GM13977 (cell line): Measurements from ENCODE around the gene BCORL1.

Experiments used
- DNase-seq: peaks from one replicate; pipeline ENCODE4 v3.0.0; 2012; ENCODE audit warnings: low spot score
- CTCF ChIP-seq: IDR thresholded peaks from 2 replicates; pipeline ENCODE4 v1.5.1; 2012; ENCODE audit warnings: mild to moderate bottlenecking, control low read depth; ENCODE audit not compliant: insufficient read depth; ENCODE audit errors: extremely low read depth, missing control alignments
- in situ Hi-C: fragments of 300-500 bp; cut with MboI; formaldehyde crosslinking; loops from one replicate; pipeline ENCODE4 v1.12.0; 2022; ENCODE audit warnings: low sequenced_read_pairs, low pct_unique_long_range_greater_than_20kb, mixed read lengths, inconsistent platforms; ENCODE audit not compliant: unreplicated experiment

Gene BCORL1

GRCh38 chrX:130058652-130059051 is 76.2 kb downstream of the BCORL1 start:
- DNase-seq, result no peak
- in situ Hi-C loops, result loop anchor here (25.0 kb wide), 1 partner anchor 446 kb away; no protein-coding TSS in a partner anchor

GRCh38 chrX:130060122-130061069 is 78.0 kb downstream of the BCORL1 start:
- in situ Hi-C loops, result loop anchor here (10.0 to 25.0 kb wide), 2 partner anchors 136 to 448 kb away; no protein-coding TSS in a partner anchor
- DNase-seq, result peak; percentile 92

More at GRCh38 chrX:130058652-130059051, 76.2 kb downstream of the BCORL1 start:
- no peak for TF ChIP-seq CTCF

DNA sequence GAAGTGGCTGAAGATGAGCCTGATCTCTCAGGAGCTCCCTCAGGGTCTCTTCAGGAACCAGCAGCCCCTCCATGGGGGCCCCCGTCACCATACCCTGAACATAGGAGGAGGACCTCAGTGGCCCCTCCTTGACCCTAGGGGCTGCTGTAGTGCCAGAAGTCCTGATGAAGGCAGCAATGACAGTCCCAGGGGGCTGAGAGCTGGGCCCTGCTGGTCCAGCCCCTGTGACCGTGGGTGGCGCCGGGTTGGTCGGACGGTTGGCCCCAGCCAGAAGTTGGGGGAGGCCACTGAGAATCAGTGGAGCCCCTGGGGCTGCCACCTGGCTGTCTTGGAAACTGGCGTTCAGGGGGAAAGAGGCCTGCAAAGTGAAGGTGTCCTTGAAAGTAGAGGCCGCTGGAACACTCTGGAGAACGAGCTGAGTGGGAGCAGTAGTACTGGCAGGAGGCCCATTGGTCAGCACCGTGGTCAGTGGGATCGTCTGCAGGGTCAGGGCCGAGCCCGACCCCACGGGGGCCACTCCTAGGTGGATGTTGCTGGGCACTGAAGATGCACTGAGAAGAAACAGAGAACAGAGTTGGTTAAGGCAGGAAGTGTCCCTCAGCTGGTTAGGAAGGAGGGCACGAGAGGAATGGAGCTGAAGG is 84.7 kb downstream of the BCORL1 start:
- DNase-seq, result no peak
- TF ChIP-seq CTCF, result no peak
- in situ Hi-C loops, result loop anchor here (10.0 to 25.0 kb wide), 2 partner anchors 142 to 455 kb away; no protein-coding TSS in a partner anchor

More at GRCh38 chrX:130060122-130061069, 78.0 kb downstream of the BCORL1 start:
- peak; percentile 82 for TF ChIP-seq CTCF

DNA sequence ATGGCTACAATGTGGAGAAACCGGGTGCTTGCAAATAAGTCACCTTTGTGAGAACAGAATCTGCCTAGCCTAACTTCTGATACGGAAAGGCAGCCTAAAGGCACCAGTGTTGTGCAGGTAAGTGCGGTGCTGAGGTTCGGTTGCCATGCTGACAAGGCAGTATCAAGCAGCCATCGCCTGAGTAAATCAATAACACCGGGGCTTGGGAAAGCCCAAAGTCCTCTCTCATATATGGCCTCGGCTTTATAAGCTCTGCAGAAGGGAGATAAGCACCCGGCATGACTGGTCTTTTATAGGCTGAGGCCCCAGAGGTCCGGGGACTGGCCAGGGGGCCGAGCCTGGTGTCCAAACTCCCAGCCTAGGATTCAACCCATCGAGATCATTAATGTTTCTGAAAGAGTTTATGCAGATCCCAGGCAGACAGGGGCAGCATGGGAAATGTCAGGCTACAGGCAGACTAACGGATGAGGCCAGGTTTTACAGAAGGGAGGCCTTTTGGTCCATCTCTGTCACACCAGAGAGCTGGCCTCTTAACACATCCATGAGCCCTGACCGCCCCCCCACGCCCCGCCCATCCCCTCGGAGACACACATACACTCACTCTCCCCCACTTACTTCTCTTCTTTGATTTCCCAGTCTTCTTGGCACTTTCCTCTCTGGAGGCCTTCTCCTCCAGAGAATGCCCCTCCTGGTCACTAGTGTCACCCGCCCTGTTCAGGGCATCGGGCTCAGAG is 89.3 kb downstream of the BCORL1 start:
- DNase-seq, result no peak
- TF ChIP-seq CTCF, result no peak
- in situ Hi-C loops, result loop anchor here (10.0 to 25.0 kb wide), 2 partner anchors 103 to 459 kb away; partner anchors contain the start of gene RAB33A

GRCh38 chrX:130072345-130072740 is 89.9 kb downstream of the BCORL1 start:
- no peak for DNase-seq
- in situ Hi-C loops, result loop anchor here (10.0 to 25.0 kb wide), 2 partner anchors 102 to 460 kb away; partner anchors contain the start of gene RAB33A
- TF ChIP-seq CTCF, result no peak

DNA sequence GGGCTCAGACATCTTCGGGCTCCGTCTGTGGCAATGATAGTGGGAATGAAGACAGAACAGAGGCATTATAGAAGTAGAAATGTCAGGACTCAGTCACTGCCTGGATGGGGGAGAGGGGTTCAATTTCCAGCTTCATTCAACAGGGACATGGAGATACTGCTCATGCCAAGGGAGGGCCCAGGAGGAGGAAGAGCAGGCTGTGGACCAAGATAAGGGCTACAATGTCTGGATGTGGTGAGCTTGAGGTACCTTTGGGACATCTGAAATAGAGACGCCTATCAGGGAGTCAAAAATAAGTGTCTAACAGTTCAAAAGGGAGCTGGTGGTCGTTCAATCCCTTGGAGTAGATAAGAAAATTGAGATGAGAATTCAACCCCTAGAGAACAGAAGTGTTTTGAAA is 93.3 kb downstream of the BCORL1 start:
- no peak for DNase-seq
- no peak for TF ChIP-seq CTCF
- in situ Hi-C loops, result loop anchor here (10.0 kb wide), 1 partner anchor 99 kb away; the partner anchor contains the start of gene RAB33A
